SK-N-SH (cell line): Measurements from ENCODE around the gene SLC38A8.

ENCODE experiments used
- CTCF ChIP-seq: fragments of 200-600 bp; sonication (generic); IDR thresholded peaks from 2 replicates; pipeline ENCODE4 v1.6.1; 2017; ENCODE audit warnings: antibody characterized with exemption, mild to moderate bottlenecking, moderate library complexity
- ELF1 ChIP-seq: IDR thresholded peaks from 2 replicates; pipeline ENCODE4 v1.4.0; 2012
- EP300 ChIP-seq, 2 experiments: IDR thresholded peaks; 2 replicates each; pipeline versions ENCODE4 v1.4.0 to v1.6.1; 2012; ENCODE audit warnings: borderline replicate concordance in 1 of 2, low read depth in 1 of 2, low read length in 1 of 2
- EZH2phosphoT487 ChIP-seq: fragments of 200-600 bp; sonication (generic); IDR thresholded peaks from 2 replicates; pipeline ENCODE4 v1.6.1; 2017; ENCODE audit warnings: low read depth, mixed run types, mild to moderate bottlenecking, antibody characterized with exemption, moderate library complexity, borderline replicate concordance
- GATA2 ChIP-seq: sonication (generic); formaldehyde crosslinking; IDR thresholded peaks from 2 replicates; pipeline ENCODE4 v1.5.0; 2020; ENCODE audit warnings: mild to moderate bottlenecking, missing genetic modification reagents
- MAX ChIP-seq: IDR thresholded peaks from 2 replicates; pipeline ENCODE4 v1.4.0; 2012; ENCODE audit warnings: low read depth
- PBX3 ChIP-seq: IDR thresholded peaks from 2 replicates; pipeline ENCODE4; 2012
- POLR2AphosphoS5 ChIP-seq: IDR thresholded peaks from 2 replicates; pipeline ENCODE4 v1.6.1; 2012; ENCODE audit warnings: low read depth, low read length
- YY1 ChIP-seq: IDR thresholded peaks from 2 replicates; pipeline ENCODE4 v1.4.0; 2012; ENCODE audit warnings: low read depth, mild to moderate bottlenecking
- ZBTB33 ChIP-seq: IDR thresholded peaks from 2 replicates; pipeline ENCODE4 v1.4.0; 2012; ENCODE audit warnings: low read depth, borderline replicate concordance

- TF ChIP-seq PBX3 (no peak), CTCF (no peak), MAX (no peak), GATA2 (CRISPR knock-in tag) (no peak), YY1 (no peak), ELF1 (no peak), EP300 (IDR thresholded peaks at IDR 0.05; ENCODE audit: borderline replicate concordance in 1 of 2, low read depth in 1 of 2, low read length in 1 of 2) (no peak), POLR2AphosphoS5 (no peak), EZH2phosphoT487 (no peak), ZBTB33 (no peak)
Observed at GRCh38 chr16:84045818-84046470, 3.3 kb upstream of the SLC38A8 start.
